Left cardiac atrium (tissue), 4 donors: ENCODE measurements around the gene CEACAM4. TPM values are rescaled to one million over a fixed set of nuclear protein-coding genes. Genes with fewer than 3 reads are reported as not detected.
A peak's percentile ranks its signal among the peaks of the same experiment; 100 is the strongest.
"Not testable (repeated sequence)": the region's sequence is repeated elsewhere in the genome, so short reads cannot be mapped to it uniquely, and the experiment has no call there.

Source experiments
- ATAC-seq, 2 donors: fragments of 200-7000 bp; cut with Tn5 transposase; one replicate each; pipeline ENCODE4 v1.9.1; 2020; ENCODE audit warnings: mild to moderate bottlenecking in 2 of 2, moderate library complexity in 2 of 2
- DNase-seq: peaks from one replicate; pipeline ENCODE4 v3.0.0-alpha.2; 2020
- intact Hi-C, 2 donors: fragments of 100-400 bp; cut with DNase I; formaldehyde crosslinking; loops; one replicate each; pipeline versions ENCODE4 v1.14.1 to v1.15.1; 2022 to 2023
- total RNA-seq, 2 donors: library from RNA; stranded (reverse); fragmentation: NEBNext Ultra II Directional; extraction: Animal tissue kit (Norgen Biotek cat#: 25700); gene quantifications; one replicate each; pipeline ENCODE4 v1.2.1, GENCODE V29; 2021
- donor health status: DM: no; HTN: yes; CAD: no.
- donor health status: DM: no; HTN: yes; CAD: no; lungs with severe emphysema.
- donor health status: DM: yes; HTN: yes; CAD: no.
- donor health status: Dilated cardiomyopathy.

Gene CEACAM4
- total RNA-seq, 2 donors from 2014 or later, result 0.84 to 0.91 TPM

- intact Hi-C loops, result no loop called here
- ATAC-seq (peak; percentile 29 to 50), DNase-seq (no peak)
These were observed 38.2 kb downstream of the CEACAM4 start for GRCh38 chr19:41588497-41589209.

GRCh38 chr19:41587838-41588210 lies 39.0 kb downstream of the CEACAM4 start:
- no peak for ATAC-seq
- intact Hi-C loops, result no loop called here
- DNase-seq, result no peak

GRCh38 chr19:41587101-41587837 lies 39.6 kb downstream of the CEACAM4 start:
- intact Hi-C loops, result no loop called here
- no peak for ATAC-seq
- no peak for DNase-seq

- intact Hi-C loops, result no loop called here
- DNase-seq, result no peak
- no peak for ATAC-seq
These were observed 40.8 kb downstream of the CEACAM4 start for GRCh38 chr19:41586064-41586463.

GRCh38 chr19:41584931-41585330 lies 41.9 kb downstream of the CEACAM4 start:
- DNase-seq, result no peak
- no peak for ATAC-seq
- intact Hi-C loops, result no loop called here

GRCh38 chr19:41584260-41584810 lies 42.5 kb downstream of the CEACAM4 start:
- ATAC-seq (no peak), DNase-seq (no peak)
- intact Hi-C loops, result no loop called here

- ATAC-seq, DNase-seq, intact Hi-C loops: not testable (repeated sequence)
These were observed 44.2 kb downstream of the CEACAM4 start for GRCh38 chr19:41582577-41583182.

- ATAC-seq, intact Hi-C loops: not testable (repeated sequence)
These were observed 45.8 kb downstream of the CEACAM4 start for GRCh38 chr19:41581068-41581467.

GRCh38 chr19:41578886-41579285 lies 48.0 kb downstream of the CEACAM4 start:
- no peak for ATAC-seq
- intact Hi-C loops, result no loop called here

More at GRCh38 chr19:41581068-41581467, 45.8 kb downstream of the CEACAM4 start:
- DNase-seq, result not testable (repeated sequence)

GRCh38 chr19:41577833-41578232 lies 49.0 kb downstream of the CEACAM4 start:
- intact Hi-C loops, result no loop called here
- ATAC-seq, result no peak
- no peak for DNase-seq

More at GRCh38 chr19:41578886-41579285, 48.0 kb downstream of the CEACAM4 start:
- no peak for DNase-seq

- ATAC-seq (no peak), DNase-seq (no peak)
These were observed 49.6 kb downstream of the CEACAM4 start for GRCh38 chr19:41577144-41577830.

GRCh38 chr19:41575998-41576397 lies 50.9 kb downstream of the CEACAM4 start, which contains the start of gene CEACAM21:
CEACAM21 (plus strand) TSS chr19:41576166; CDS start chr19:41576275, 109 bp downstream.
- intact Hi-C loops, result no loop called here

More at GRCh38 chr19:41577144-41577830, 49.6 kb downstream of the CEACAM4 start:
- intact Hi-C loops, result no loop called here

GRCh38 chr19:41570639-41571112 lies 56.2 kb downstream of the CEACAM4 start:
- intact Hi-C loops, result loop anchor here (2.0 to 5.0 kb wide), 2 partner anchors 118 to 122 kb away; no protein-coding TSS in a partner anchor
- DNase-seq (peak; percentile 87), ATAC-seq (peak; percentile 86 to 88)

More at GRCh38 chr19:41575998-41576397, 50.9 kb downstream of the CEACAM4 start, which contains the start of gene CEACAM21:
- ATAC-seq (peak; percentile 70 to 90), DNase-seq (peak; percentile 50)

- intact Hi-C loops, result loop anchor here (2.0 to 5.0 kb wide), 2 partner anchors 118 to 121 kb away; no protein-coding TSS in a partner anchor
- no peak for DNase-seq
- no peak for ATAC-seq
These were observed 56.7 kb downstream of the CEACAM4 start for GRCh38 chr19:41570179-41570578.

GRCh38 chr19:41569481-41570150 lies 57.3 kb downstream of the CEACAM4 start:
- DNase-seq, result no peak
- intact Hi-C loops, result loop anchor here (2.0 to 5.0 kb wide), 2 partner anchors 117 to 121 kb away; no protein-coding TSS in a partner anchor
- no peak for ATAC-seq
